B cell (primary cell): ENCODE data around the gene MSH2.

Experiments
- CTCF ChIP-seq: fragments of 200-600 bp; IDR thresholded peaks from one replicate; pipeline ENCODE4 v1.8.0; 2022; ENCODE audit warnings: antibody characterized with exemption, mild to moderate bottlenecking
- EZH2 ChIP-seq: IDR thresholded peaks from 2 replicates; pipeline ENCODE4 v1.6.1; 2012; ENCODE audit warnings: borderline replicate concordance, low read depth, mild to moderate bottlenecking, moderate library complexity, low read length; ENCODE audit not compliant: insufficient read depth, poor library complexity, severe bottlenecking

GRCh38 chr2:47375307-47375706, 27.6 kb upstream of the MSH2 start:
- TF ChIP-seq CTCF = no peak
- no peak for TF ChIP-seq EZH2
